HG02798 (cell line): ENCODE results near the gene LAMB4.

ENCODE experiments used
- ATAC-seq: cut with Tn5 transposase; IDR thresholded peaks from one replicate; pipeline ENCODE4 v1.9.1; 2021; ENCODE audit warnings: mild to moderate bottlenecking; ENCODE audit not compliant: unreplicated experiment, poor library complexity

Gene LAMB4

DNA sequence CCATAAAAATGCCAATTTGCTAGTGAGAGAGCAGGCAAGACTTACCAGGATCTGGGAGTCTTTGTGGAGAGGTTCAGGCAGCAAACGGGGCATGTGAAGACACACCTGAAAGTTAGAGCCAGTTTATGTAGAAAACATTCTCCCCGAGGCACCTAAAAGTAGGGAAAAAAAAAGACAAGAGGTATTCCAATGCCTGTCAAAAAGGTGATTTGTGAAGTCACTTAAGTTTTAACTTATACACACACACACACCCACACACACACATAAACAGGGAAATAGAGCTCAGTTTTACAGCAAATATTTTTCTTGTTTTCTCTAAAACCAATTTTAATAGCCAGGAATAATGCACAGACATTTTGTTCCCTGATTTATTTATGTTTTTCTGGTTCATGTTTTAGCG is at the start of gene LAMB4:
LAMB4 (minus strand) TSS at position 101 of the 400 bp plus-strand sequence. CDS start 7,197 bp downstream, outside the sequence.
- no peak for ATAC-seq

- no peak for ATAC-seq
Observed at GRCh38 chr7:108178398-108178797, 48.2 kb upstream of the LAMB4 start.

DNA sequence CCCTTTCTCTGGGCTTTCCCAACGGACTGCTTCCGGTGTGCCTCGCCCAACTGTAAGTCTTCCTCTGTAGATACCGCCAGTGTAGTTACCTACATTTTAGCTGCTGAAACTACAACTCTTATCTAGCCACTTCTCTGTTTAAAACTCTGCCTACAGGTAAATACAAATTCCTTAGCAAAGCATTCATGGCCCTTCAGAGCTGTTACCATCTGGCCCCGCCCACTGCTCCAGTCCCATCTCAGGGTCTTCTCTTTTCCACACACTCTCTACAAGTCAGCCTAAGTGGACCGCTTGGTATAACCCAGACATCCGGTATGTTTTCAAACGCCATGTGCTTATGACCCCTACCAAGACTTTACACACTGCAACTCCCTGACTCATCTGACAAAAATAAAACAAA is 41.0 kb upstream of the LAMB4 start:
- ATAC-seq = no peak

DNA sequence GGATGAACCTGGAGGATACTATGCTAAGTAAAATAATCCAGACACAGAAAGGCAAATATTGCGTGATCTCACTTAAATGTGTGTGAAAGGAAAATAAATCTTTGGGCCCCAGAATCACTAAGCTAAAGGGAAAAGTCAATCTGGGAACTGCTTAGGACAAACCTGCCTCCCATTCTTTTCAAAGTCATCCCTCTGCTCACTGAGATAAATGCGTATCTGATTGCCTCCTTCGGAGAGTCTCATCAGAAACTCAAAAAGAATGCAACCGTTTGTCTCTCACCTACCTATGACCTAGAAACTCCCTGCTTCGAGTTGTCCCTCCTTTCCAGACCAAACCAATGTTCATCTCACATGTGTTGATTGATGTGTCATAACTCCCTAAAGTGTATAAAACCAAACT is 40.1 kb upstream of the LAMB4 start:
- no peak for ATAC-seq

DNA sequence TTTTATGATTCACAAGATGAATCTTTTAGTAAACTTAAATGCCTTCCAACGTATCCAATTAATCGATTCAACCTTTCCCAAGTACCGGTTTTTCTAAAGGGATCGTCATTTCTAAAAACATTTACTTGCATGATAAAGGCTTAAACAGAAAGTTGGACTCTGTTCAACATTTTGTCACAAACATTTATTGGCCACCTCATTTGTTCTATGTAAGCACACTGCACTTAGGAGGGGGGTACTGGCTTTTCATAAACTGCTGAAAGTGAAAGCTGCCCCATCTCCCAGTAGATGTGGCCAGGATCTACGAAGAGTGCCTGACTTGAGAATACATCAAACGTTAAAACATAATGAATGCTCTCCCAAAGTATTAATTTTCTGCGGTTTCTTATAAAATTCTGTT is 37.3 kb upstream of the LAMB4 start:
- no peak for ATAC-seq

- no peak for ATAC-seq
Observed at GRCh38 chr7:108166687-108167086, 36.5 kb upstream of the LAMB4 start.

GRCh38 chr7:108165723-108166122 is 35.6 kb upstream of the LAMB4 start:
- ATAC-seq = no peak

DNA sequence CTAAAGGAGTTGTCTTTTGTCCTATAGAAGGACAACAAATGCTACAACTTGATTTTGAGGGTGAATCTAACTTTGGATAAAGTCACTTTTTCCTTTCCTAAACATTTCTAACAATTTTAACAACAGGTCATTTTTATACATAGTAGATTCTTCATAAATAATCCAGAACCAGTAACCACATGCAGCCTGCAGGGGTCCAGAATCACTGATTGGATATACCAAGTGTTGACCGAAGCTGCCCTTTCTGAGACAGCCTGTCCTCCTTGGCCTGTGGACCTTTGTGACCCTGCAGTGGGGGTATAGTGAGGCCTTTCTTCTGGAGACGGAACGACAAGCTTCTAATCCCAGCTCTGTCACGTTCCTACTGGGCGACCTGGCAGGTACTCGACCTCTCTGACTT is 34.8 kb upstream of the LAMB4 start:
- no peak for ATAC-seq

DNA sequence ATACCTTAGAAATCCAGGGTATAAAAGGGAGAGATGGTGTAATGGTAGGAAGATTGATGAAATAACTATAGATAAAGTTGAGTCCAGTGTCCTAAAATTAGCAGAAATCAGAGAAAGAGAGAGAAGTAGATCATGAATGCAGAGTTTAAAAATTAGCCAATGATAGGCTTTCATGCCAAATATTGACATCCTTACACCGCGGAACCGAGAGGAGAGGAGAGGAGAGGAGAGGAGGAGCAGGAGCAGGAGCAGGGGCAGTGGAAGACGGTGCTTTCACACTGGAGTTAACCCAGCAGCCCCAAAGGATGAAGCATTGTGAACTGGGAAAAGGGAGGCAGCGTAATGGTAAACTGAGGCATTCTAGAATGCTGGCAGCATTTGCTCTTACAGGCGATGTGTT is 34.2 kb upstream of the LAMB4 start:
- no peak for ATAC-seq

DNA sequence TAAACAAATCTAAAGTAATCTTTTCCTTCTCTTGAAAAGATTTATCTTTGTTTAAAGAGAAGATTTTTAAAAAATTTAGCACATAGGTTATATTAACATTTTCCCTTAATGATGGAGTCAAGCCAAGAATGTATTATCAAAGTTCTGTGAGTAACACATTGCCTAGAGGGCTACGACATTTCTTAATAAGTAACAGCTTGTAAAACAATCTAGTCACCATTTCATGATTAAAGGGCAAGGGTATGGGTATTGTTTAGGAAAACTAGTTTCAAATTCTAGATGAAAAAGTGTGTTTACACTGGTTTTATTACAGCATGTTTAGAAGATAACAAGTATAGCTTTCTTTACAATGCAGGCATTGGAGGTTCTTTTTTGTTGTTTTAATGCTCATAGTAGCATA is 28.6 kb upstream of the LAMB4 start:
- no peak for ATAC-seq

DNA sequence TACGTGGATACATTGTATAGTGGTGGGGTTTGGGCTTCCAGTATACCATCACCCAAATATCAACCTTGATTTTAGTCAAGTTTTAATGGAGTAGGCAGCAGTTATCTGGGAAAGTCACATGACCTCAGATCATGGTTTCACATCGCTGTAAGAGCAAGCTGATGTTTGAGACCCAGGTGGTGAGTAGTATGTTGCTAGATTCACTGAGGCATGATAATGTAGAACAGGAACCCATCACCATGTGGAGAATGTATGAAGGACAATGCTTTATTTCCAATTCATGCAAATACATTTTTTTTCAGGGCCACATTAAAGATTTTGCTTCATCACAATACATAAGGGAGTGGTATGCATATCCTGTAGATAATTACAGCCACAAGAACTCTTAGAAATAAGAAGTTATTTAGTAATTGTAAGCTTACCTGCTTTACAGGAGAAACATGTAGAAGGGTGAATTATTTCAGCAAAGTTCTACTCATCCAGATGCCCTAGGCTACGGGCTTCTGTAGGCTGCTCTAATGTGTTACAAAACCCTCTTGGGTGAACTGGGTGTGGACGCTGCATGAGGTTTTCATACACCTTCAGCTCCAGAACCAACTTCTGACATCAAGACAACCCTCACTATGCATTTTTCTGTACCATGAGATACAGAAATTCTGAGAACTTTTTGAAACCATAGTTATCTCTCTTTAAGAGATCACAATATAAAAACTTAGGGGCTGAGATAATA is 27.6 kb upstream of the LAMB4 start:
- ATAC-seq = no peak

DNA sequence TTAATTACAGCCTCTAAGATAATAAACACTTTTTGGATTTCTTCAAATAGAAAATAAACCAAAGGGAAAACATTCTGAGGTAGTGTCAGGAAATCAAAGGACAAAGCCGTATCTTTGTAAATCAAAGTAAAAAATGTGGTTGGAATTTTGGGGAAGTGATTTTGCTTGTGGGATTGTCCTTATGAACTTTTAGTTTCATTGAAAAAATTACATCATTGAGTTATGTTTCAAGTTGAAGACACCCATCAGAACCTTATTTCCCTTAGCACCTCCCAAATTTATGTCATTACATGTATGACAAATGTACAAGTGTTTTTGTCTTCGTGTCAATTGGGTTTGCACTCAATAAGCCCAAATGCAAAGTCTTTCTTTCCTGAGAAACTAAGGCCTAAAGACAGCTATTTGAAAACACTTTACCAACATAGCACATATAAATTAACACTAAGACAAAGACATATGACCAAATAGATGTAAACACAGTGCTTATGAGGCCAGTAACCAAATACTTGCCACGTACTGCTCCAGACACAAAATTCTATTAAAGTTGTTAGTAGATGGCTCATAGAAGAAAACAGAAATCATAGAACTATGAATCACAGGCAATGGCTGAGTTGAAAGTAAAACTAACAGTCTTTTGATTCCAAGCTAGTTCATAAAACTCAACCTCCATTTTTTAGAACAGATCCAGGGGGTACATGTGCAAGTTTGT is 26.9 kb upstream of the LAMB4 start:
- ATAC-seq = no peak

DNA sequence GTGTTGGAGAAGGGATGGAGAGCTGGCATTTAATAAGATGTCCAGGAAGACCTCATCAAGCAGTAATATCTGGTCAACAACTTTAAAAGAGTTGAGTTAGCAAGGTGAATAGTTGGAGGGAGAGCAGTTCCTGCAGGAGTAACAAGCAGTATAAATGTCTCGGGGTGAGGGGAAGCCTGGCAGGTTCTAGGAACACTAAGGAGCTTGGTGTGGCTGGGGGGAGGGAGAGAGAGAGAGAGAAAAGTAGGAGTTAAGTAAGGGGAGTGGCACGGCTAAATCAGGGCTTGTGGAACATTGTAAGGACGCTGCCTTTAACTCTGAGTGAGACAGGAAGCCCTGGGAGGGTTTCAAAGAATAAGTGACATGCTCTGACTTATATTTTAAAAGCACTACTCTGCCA is 22.0 kb upstream of the LAMB4 start:
- no peak for ATAC-seq

- ATAC-seq = no peak
Observed at GRCh38 chr7:108149908-108150307, 19.7 kb upstream of the LAMB4 start.

- no peak for ATAC-seq
Observed at GRCh38 chr7:108149119-108149518, 19.0 kb upstream of the LAMB4 start.

GRCh38 chr7:108147031-108147563 is 16.9 kb upstream of the LAMB4 start:
- no peak for ATAC-seq

DNA sequence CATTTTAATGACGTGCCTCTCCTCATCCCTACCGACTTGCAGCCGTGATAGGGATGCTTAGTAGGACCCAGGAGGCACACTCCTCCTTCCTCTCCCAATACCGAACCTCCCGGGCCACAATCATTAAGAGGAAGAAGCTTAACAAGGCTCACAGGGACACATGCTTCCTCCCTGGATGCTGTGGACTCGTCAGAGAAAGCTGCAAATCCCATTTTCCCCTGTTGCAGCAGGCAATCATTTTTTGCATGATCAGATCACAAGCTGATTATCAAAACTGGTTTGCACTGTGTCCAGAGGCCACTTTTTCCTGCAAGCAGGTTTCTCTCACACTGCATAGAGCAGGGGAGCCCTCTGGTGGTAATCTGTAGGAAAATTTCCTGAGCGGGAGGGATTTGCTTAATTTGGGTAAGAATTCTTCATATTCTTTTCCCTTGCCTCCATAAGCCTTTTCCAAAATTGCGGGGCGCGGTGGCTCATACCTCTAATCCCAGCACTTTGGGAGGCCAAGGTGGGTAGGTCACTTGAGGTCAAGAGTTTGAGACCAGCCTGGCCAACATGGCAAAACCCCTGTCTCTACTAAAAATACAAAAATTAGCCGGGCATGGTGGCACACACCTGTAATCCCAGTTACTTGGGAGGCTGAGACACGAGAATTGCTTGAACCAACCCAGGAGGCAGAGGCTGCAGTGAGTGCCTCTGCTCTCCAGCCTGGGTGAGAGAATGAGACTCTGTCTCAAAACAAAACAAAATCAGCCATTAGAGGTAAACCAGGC is 16.1 kb upstream of the LAMB4 start:
- no peak for ATAC-seq

GRCh38 chr7:108145401-108145800 is 15.2 kb upstream of the LAMB4 start:
- no peak for ATAC-seq

- no peak for ATAC-seq
Observed at GRCh38 chr7:108144931-108145330, 14.8 kb upstream of the LAMB4 start.

DNA sequence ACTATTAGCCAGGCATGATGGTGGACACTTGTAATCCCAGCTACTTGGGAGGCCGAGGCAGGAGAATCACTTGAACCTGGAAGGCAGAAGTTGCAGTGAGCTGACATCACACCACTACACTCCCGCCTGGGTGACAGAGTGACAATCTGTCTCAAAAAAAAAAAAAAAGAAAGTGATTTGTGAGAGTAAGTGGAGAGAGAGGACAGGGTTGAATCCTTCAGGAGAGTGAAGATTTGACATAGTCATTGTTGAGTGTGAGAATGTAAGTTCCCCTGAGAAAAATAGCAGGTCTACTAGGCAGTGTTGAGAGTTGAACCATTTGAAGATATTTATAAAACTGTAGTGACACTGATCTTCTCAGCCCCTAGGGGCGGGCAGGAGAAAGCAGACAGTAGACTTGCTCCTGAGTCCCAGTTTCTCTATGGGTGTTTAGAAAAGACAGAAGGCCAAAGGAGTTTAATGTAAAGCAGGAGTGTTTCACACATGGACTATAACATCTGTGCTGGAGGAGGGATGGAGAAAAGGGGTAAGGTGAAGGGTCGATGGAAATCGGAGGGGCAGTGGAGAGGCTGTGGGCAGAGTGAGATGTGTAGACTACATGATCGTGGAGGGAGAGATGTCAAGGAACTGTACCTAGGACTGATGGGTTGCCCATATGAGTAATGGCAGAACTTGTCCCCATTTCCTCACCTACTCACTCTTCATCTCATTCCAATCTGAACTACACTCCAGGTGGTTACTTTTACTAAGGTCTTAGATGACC is 13.7 kb upstream of the LAMB4 start:
- no peak for ATAC-seq
